Naive thymus-derived CD4-positive, alpha-beta T cell (primary cell): ENCODE measurements around the gene ALDOA. TPM values are rescaled to one million over a fixed set of nuclear protein-coding genes. Genes with fewer than 3 reads are reported as not detected.

Experiments used
- ATAC-seq: fragments of 150-1000 bp; cut with Tn5 transposase; 2 replicates; pipeline ENCODE4 v1.10.0; 2021; ENCODE audit warnings: mild to moderate bottlenecking, moderate library complexity
- CTCF ChIA-PET: fragments of 350-600 bp; sonication (Branson Sonifier 250); formaldehyde crosslinking; loops from one replicate; lab custom pipeline; 2021; ENCODE audit warnings: antibody characterized with exemption; lab: Charles Lee
- POLR2A ChIA-PET: fragments of 350-600 bp; sonication (Branson Sonifier 250); formaldehyde crosslinking; loops from one replicate; lab custom pipeline; 2021; ENCODE audit warnings: antibody characterized with exemption, inconsistent platforms; lab: Charles Lee
- DNase-seq, 9 donors: peaks; one replicate each; pipeline versions ENCODE4 v3.0.0 to v3.0.0-alpha.2; 2020 to 2022; ENCODE audit warnings: mixed read lengths in 1 of 9
- H3K27ac ChIP-seq: one replicate; pipeline ENCODE4 v1.7.0; 2013; ENCODE audit warnings: mild to moderate bottlenecking, low read depth, low read length, moderate library complexity
- H3K27me3 ChIP-seq, 2 donors: one replicate each; pipeline ENCODE4 v1.7.0; 2013; ENCODE audit warnings: low read length in 2 of 2, mild to moderate bottlenecking in 2 of 2, moderate library complexity in 2 of 2; ENCODE audit not compliant: control insufficient read depth in 2 of 2, insufficient read depth in 2 of 2
- H3K36me3 ChIP-seq, 3 experiments: 1 replicate in 2 of 3; 2 replicates in 1 of 3; pipeline ENCODE4 v1.7.0; 2013; ENCODE audit warnings: low read length in 3 of 3, mild to moderate bottlenecking in 3 of 3, moderate library complexity in 1 of 3; ENCODE audit not compliant: insufficient read depth in 3 of 3, control insufficient read depth in 2 of 3
- H3K4me1 ChIP-seq, 2 donors: one replicate each; pipeline ENCODE4 v1.7.0; 2013; ENCODE audit warnings: low read length in 2 of 2, mild to moderate bottlenecking in 2 of 2, moderate library complexity in 1 of 2; ENCODE audit not compliant: control insufficient read depth in 2 of 2, insufficient read depth in 2 of 2
- H3K4me3 ChIP-seq: 2 replicates; pipeline ENCODE4 v1.7.0; 2013; ENCODE audit warnings: mild to moderate bottlenecking, low read length
- H3K9me3 ChIP-seq, 3 experiments: 1 replicate in 2 of 3; 2 replicates in 1 of 3; pipeline ENCODE4 v1.7.0; 2013; ENCODE audit warnings: low read length in 3 of 3; ENCODE audit not compliant: control insufficient read depth in 2 of 3
- H3K27ac Mint-ChIP-seq, 9 donors: one replicate each; pipeline ENCODE4 v1.8.0; 2020 to 2022; ENCODE audit warnings: mixed read lengths in 9 of 9, mild to moderate bottlenecking in 8 of 9, moderate library complexity in 5 of 9, inconsistent platforms in 2 of 9
- H3K27me3 Mint-ChIP-seq, 5 donors: one replicate each; pipeline ENCODE4 v1.8.0; 2021 to 2022; ENCODE audit warnings: mixed read lengths in 5 of 5, mild to moderate bottlenecking in 1 of 5
- H3K36me3 Mint-ChIP-seq, 5 donors: one replicate each; pipeline ENCODE4 v1.8.0; 2020 to 2022; ENCODE audit warnings: mixed read lengths in 5 of 5, mild to moderate bottlenecking in 3 of 5, inconsistent platforms in 1 of 5
- H3K4me1 Mint-ChIP-seq, 7 donors: one replicate each; pipeline ENCODE4 v1.8.0; 2020 to 2022; ENCODE audit warnings: mixed read lengths in 7 of 7, mild to moderate bottlenecking in 3 of 7, inconsistent platforms in 1 of 7
- H3K4me3 Mint-ChIP-seq, 10 donors: one replicate each; pipeline ENCODE4 v1.8.0; 2020 to 2022; ENCODE audit warnings: mild to moderate bottlenecking in 10 of 10, mixed read lengths in 10 of 10, moderate library complexity in 6 of 10, inconsistent platforms in 2 of 10
- H3K9me3 Mint-ChIP-seq, 11 donors: one replicate each; pipeline ENCODE4 v1.8.0; 2020 to 2022; ENCODE audit warnings: mixed read lengths in 11 of 11, mild to moderate bottlenecking in 4 of 11, inconsistent platforms in 1 of 11, moderate library complexity in 1 of 11
- intact Hi-C, 2 donors: fragments of 100-400 bp; cut with micrococcal nuclease; formaldehyde crosslinking; loops; one replicate each; pipeline ENCODE4 v1.15.1; 2023
- polyA plus RNA-seq, 2 donors: library from polyadenylated mRNA; unstranded; fragments of 300-500 nt; fragmentation: Illumina TruSeq; gene quantifications; one replicate each; pipeline ENCODE4 v1.2.3, GENCODE V29; 2021
- total RNA-seq, 6 experiments: library from RNA in 5 of 6; stranded (reverse) in 5 of 6; gene quantifications; 1 replicate in 5 of 6; 2 replicates in 1 of 6; pipeline ENCODE4 v1.2.3 and lab custom pipeline; 2021 to 2026

Gene ALDOA
- total and polyA plus RNA-seq, 7 experiments from 2014 or later: 356 to 1,619 (median 627) TPM

GRCh38 chr16:30027588-30028437 lies 37.7 kb upstream of the ALDOA start:
- ATAC-seq: no peak

GRCh38 chr16:30028438-30029076 lies 37.0 kb upstream of the ALDOA start:
- H3K9me3 ChIP-seq: no peaks in the 10 kb centered on the region
- H3K27me3 ChIP-seq: peaks cover 11 to 13% of the 10 kb centered on the region in 2 donors
- no peak overlapping the region for H3K27ac Mint-ChIP-seq
- H3K27ac ChIP-seq: no peak overlapping the region
- H3K4me1 ChIP-seq: no peaks in the 10 kb centered on the region
- intact Hi-C loops: no loop called here
- ChIA-PET CTCF (interaction anchor here (0.5 kb wide), 1 partner anchor 306 kb away, joined by 4 read pairs; no protein-coding TSS in a partner anchor), POLR2A (no interaction called here)
- H3K9me3 Mint-ChIP-seq: peaks cover 0 to 3% (median 0%) of the 10 kb centered on the region in 11 donors
- no peak overlapping the region for H3K4me3 ChIP-seq
- no peak overlapping the region for H3K4me3 Mint-ChIP-seq
- H3K4me1 Mint-ChIP-seq: peaks cover 4 to 15% (median 9%) of the 10 kb centered on the region in 7 donors
- no peak for ATAC-seq
- DNase-seq: no peak
- H3K36me3 ChIP-seq: no peaks in the 10 kb centered on the region
- H3K27me3 Mint-ChIP-seq: peaks cover 38 to 55% (median 43%) of the 10 kb centered on the region in 5 donors
- H3K36me3 Mint-ChIP-seq: no peaks in the 10 kb centered on the region

More at GRCh38 chr16:30027588-30028437, 37.7 kb upstream of the ALDOA start:
- no peaks in the 10 kb centered on the region for H3K4me1 ChIP-seq
- no peak overlapping the region for H3K27ac Mint-ChIP-seq
- POLR2A ChIA-PET: no interaction called here
- no peak overlapping the region for H3K4me3 ChIP-seq
- H3K4me1 Mint-ChIP-seq: peaks cover 4 to 15% (median 9%) of the 10 kb centered on the region in 7 donors
- H3K36me3 Mint-ChIP-seq: no peaks in the 10 kb centered on the region
- peaks cover 0 to 3% (median 0%) of the 10 kb centered on the region in 11 donors for H3K9me3 Mint-ChIP-seq
- H3K36me3 ChIP-seq: no peaks in the 10 kb centered on the region
- no peak overlapping the region for H3K4me3 Mint-ChIP-seq
- peaks cover 11 to 13% of the 10 kb centered on the region in 2 donors for H3K27me3 ChIP-seq
- DNase-seq: no peak
- CTCF ChIA-PET: no interaction called here
- no peak overlapping the region for H3K27ac ChIP-seq
- H3K27me3 Mint-ChIP-seq: peaks cover 38 to 54% (median 43%) of the 10 kb centered on the region in 5 donors
- H3K9me3 ChIP-seq: no peaks in the 10 kb centered on the region
- intact Hi-C loops: no loop called here

DNA sequence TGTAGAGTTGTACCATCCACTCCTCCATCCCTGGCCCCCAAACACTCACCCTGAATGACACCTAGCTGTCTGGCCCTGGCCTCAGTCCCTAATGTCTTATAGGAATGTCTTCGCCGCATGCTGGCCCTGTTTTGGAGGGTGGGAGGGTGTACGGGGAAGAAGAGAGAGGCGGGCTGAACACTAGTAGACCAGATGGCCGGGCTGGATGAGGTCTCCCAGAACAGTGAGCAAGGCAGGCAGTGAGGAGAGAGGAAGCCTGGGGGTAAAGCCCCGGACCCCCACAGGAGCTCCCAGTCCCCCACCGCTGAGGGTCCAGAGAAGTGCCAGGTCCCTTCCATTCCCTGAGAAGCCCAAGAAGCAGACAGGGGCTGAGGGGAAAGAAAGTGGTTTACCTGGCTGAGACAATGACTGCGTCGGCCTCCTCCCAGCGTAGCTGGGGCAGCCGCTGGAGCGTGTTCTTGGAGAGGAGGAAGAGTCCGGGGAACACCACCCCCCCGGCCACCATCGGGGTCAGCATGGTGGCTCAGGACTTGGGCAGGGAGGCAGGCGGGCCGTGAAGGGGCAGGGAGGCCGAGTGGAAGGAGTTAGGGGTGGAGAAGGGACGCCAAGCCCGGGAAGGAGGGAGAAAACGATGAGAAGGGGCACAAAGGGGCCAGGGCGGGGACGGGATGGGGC lies 35.4 kb upstream of the ALDOA start:
- DNase-seq: no peak
- Histone ChIP-seq H3K4me3 (no peak overlapping the region), H3K9me3 (no peaks in the 10 kb centered on the region), H3K36me3 (no peaks in the 10 kb centered on the region), H3K27ac (no peak overlapping the region), H3K27me3 (peaks cover 11 to 13% of the 10 kb centered on the region in 2 donors), H3K4me1 (no peaks in the 10 kb centered on the region)
- H3K9me3 Mint-ChIP-seq: peaks cover 0 to 3% (median 0%) of the 10 kb centered on the region in 11 donors
- ChIA-PET CTCF (interaction anchor here (0.6 to 0.7 kb wide), 2 partner anchors 210 to 331 kb away, joined by 3 read pairs; no protein-coding TSS in a partner anchor), POLR2A (interaction anchor here (0.7 to 0.8 kb wide), 2 partner anchors 36 to 538 kb away, joined by 3 read pairs; partner anchors contain the start of gene ALDOA)
- H3K4me1 Mint-ChIP-seq: peaks cover 4 to 15% (median 9%) of the 10 kb centered on the region in 7 donors
- intact Hi-C loops: loop anchor here in 1 of 2 donors (10.0 kb wide), 1 partner anchor 105 kb away; the partner anchor contains the start of gene KCTD13
- H3K4me3 Mint-ChIP-seq: peak overlapping the region in 6 of 10 donors; percentile 30 to 75 (median 57)
- H3K27me3 Mint-ChIP-seq: peaks cover 38 to 61% (median 43%) of the 10 kb centered on the region in 5 donors
- peak overlapping the region in 1 of 9 donors; percentile 52 for H3K27ac Mint-ChIP-seq
- no peaks in the 10 kb centered on the region for H3K36me3 Mint-ChIP-seq
- no peak for ATAC-seq

- H3K27ac Mint-ChIP-seq: peak within 1 kb of the TSS in 2 of 9 donors; percentile 46 to 52
These were observed 34.6 kb upstream of the ALDOA start, which contains the start of gene TLCD3B for GRCh38 chr16:30030841-30031413. Gene TLCD3B (minus strand): TSS chr16:30031271. CDS start chr16:30030527, 744 bp downstream.

DNA sequence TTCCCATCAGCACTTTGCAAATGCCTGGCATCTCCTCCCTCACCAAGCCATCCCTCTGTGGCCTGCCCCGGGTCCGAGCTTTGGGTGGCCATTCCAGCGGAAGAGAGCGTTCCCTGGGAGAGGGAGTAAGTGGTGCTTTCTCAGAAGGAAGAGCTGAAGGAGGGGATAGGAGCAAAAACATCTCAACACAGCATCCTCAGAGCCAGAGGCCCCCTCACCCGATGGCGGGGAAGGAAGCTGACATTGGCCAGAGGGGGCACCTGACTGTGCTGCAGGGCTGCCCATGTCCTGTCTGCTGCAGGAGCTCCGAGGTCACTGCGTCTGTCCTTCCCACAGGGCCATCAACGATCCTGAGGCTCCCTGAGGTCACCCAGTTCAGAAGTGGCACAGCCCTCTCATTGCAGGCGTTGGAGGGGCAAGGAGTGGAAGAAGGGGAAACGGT lies 34.1 kb upstream of the ALDOA start:
- Histone ChIP-seq H3K27me3 (peaks cover 11 to 13% of the 10 kb centered on the region in 2 donors), H3K4me1 (no peaks in the 10 kb centered on the region), H3K9me3 (no peaks in the 10 kb centered on the region), H3K27ac (no peak overlapping the region), H3K36me3 (no peaks in the 10 kb centered on the region), H3K4me3 (no peak overlapping the region)
- Mint-ChIP-seq H3K4me1 (peaks cover 4 to 22% (median 9%) of the 10 kb centered on the region in 7 donors), H3K36me3 (no peaks in the 10 kb centered on the region), H3K27ac (no peak overlapping the region), H3K27me3 (peaks cover 38 to 68% (median 43%) of the 10 kb centered on the region in 5 donors), H3K9me3 (peaks cover 0 to 3% (median 0%) of the 10 kb centered on the region in 11 donors), H3K4me3 (peak overlapping the region in 3 of 10 donors; percentile 27 to 60 (median 50))
- CTCF ChIA-PET: interaction anchor here (0.6 to 1.9 kb wide), 8 partner anchors 10 to 377 kb away, joined by 3 to 5 read pairs (median 3); no protein-coding TSS in a partner anchor
- DNase-seq (no peak), ATAC-seq (no peak)
- intact Hi-C loops: loop anchor here in 1 of 2 donors (10.0 kb wide), 1 partner anchor 107 kb away; the partner anchor contains the start of gene KCTD13
- POLR2A ChIA-PET: interaction anchor here (0.9 kb wide), 1 partner anchor 30 kb away, joined by 3 read pairs; no protein-coding TSS in a partner anchor

More at GRCh38 chr16:30030841-30031413, 34.6 kb upstream of the ALDOA start, which contains the start of gene TLCD3B:
- Mint-ChIP-seq H3K9me3 (peaks cover 0 to 3% (median 0%) of the 10 kb centered on the region in 11 donors), H3K4me3 (peak within 1 kb of the TSS in 8 of 10 donors; percentile 38 to 75 (median 56)), H3K4me1 (peaks cover 4 to 20% (median 9%) of the 10 kb centered on the region in 7 donors), H3K36me3 (no peaks in the 10 kb centered on the region), H3K27me3 (peaks cover 38 to 64% (median 43%) of the 10 kb centered on the region in 5 donors)
- Histone ChIP-seq H3K27me3 (peaks cover 11 to 13% of the 10 kb centered on the region in 2 donors), H3K4me1 (no peaks in the 10 kb centered on the region), H3K4me3 (no peak within 1 kb of the TSS), H3K9me3 (no peaks in the 10 kb centered on the region), H3K36me3 (no peaks in the 10 kb centered on the region), H3K27ac (no peak within 1 kb of the TSS)
- DNase-seq: no peak
- ChIA-PET CTCF (interaction anchor here (0.7 to 1.9 kb wide), 4 partner anchors 10 to 330 kb away, joined by 3 to 5 read pairs (median 4); no protein-coding TSS in a partner anchor), POLR2A (interaction anchor here (0.8 kb wide), 1 partner anchor 35 kb away, joined by 3 read pairs; the partner anchor contains the start of gene ALDOA)
- no peak for ATAC-seq
- intact Hi-C loops: loop anchor here in 1 of 2 donors (10.0 kb wide), 1 partner anchor 106 kb away; the partner anchor contains the start of gene KCTD13
